LNCAP (cell line): ENCODE measurements around the gene LMCD1.

Experiments used
- TF ChIP-seq, protein P1 (sequence below): fragments of 450-650 bp; IDR thresholded peaks from 2 replicates; pipeline ENCODE4 v1.5.1; 2017; ENCODE audit warnings: mild to moderate bottlenecking

Gene LMCD1

GRCh38 chr3:8575364-8576104, 73.9 kb downstream of the LMCD1 start:
- TF ChIP-seq, protein P1, sequence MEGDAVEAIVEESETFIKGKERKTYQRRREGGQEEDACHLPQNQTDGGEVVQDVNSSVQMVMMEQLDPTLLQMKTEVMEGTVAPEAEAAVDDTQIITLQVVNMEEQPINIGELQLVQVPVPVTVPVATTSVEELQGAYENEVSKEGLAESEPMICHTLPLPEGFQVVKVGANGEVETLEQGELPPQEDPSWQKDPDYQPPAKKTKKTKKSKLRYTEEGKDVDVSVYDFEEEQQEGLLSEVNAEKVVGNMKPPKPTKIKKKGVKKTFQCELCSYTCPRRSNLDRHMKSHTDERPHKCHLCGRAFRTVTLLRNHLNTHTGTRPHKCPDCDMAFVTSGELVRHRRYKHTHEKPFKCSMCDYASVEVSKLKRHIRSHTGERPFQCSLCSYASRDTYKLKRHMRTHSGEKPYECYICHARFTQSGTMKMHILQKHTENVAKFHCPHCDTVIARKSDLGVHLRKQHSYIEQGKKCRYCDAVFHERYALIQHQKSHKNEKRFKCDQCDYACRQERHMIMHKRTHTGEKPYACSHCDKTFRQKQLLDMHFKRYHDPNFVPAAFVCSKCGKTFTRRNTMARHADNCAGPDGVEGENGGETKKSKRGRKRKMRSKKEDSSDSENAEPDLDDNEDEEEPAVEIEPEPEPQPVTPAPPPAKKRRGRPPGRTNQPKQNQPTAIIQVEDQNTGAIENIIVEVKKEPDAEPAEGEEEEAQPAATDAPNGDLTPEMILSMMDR = no peak

- TF ChIP-seq, protein P1 = no peak
These were observed 74.8 kb downstream of the LMCD1 start for GRCh38 chr3:8576436-8576835.

- TF ChIP-seq, protein P1 = no peak
These were observed 75.4 kb downstream of the LMCD1 start for GRCh38 chr3:8576841-8577571.

DNA sequence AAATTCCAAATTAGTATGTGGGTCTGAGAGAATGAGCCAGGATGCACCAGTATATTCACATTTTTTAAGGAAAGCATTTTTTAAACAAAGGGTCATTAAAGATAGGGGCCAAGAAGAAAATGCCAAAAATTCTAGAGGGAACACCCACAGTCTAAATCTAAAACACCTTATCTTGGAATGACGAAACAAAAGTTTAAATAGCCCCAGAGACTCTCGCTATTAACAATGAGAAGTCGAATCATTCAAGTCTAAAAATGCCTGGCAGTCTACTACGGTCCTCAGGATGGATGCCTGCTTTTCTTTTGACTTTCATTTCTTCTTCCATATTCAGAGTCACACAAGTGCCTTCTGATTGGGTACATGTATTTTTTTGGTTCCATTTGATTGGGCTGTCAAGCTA, 76.7 kb downstream of the LMCD1 start:
- TF ChIP-seq, protein P1 = no peak

DNA sequence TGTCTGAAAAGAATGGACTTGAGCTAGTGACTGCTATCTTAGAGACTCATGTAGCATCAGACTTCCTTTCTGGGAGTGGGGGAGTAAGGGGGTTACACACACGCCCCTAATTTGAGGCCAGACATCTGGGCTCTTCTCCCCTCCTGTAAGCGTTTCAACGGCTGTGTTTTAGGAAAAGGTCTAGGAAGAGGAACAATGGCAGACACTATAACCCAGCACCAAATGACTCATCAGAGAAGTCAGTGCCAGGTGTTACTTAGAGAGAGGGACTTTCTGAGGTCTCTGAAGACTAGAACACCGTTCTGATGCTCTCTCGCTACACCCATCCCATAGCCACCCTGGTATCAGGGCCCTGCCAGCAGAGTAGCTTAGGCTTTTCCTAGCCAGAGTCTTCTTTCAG, 77.5 kb downstream of the LMCD1 start:
- TF ChIP-seq, protein P1 = no peak

- TF ChIP-seq, protein P1 = no peak
These were observed 78.3 kb downstream of the LMCD1 start for GRCh38 chr3:8579943-8580342.

DNA sequence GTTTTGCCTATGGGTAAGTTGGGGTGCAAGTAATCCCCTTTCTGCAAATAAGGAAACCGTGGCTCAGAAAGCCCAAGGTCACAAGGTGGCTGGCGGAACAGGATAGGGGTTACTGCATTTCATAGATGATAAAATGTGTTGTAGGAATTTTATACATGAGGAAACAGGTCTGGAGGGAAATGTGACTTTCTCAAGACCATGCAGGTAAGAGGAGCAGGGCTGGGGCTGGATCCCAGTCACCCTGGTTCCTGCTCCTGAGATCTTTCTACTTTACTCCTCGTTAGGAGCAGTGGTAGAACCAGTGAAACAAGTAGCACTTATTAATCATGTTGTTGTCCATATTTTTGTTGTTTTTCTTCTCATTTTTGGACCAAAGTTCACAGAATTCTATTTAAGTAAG, 79.8 kb downstream of the LMCD1 start:
- TF ChIP-seq, protein P1 = no peak
